Head of caudate nucleus (tissue), 42 donors: Measurements from ENCODE around the gene ATG10.
"Not testable (repeated sequence)": the region's sequence is repeated elsewhere in the genome, so short reads cannot be mapped to it uniquely, and the experiment has no call there.

Experiments used
- DNase-seq, 42 donors: peaks; one replicate each; pipeline versions ENCODE4 v3.0.0 to v3.0.0-alpha.2; 2020 to 2021; ENCODE audit warnings: mixed read lengths in 7 of 42
- intact Hi-C: fragments of 100-400 bp; cut with DNase I; formaldehyde crosslinking; loops from one replicate; pipeline ENCODE4 v1.15.0; 2022

Gene ATG10

GRCh38 chr5:82246960-82247574 is 275.2 kb downstream of the ATG10 start:
- DNase-seq: no peak
- intact Hi-C loops: no loop called here

DNA sequence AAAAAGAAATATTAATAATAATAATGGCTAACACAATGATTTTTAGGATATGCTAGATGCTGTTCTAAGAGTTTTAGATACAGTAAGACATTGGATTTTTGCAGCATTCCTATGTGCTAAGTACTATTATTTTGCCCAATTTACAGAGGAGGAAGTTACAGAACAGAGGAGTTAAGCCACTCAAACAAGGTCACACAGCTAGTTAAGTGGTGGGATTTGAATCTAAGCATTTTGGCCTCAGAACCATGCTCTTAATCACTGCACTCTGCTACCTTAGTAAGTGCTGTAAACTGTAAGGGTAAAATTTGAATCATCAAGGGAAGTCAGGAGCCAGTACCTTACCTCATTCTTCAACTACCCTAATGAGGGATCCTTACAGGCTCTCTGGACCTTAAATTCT is 280.9 kb downstream of the ATG10 start:
- intact Hi-C loops: no loop called here

GRCh38 chr5:82255844-82256243 is 284.0 kb downstream of the ATG10 start:
- intact Hi-C loops: no loop called here
- DNase-seq: no peak

More for the DNA sequence above, 280.9 kb downstream of the ATG10 start:
- no peak for DNase-seq

GRCh38 chr5:82257247-82257646 is 285.4 kb downstream of the ATG10 start:
- no peak for DNase-seq
- intact Hi-C loops: no loop called here

- no peak for DNase-seq
- intact Hi-C loops: no loop called here
Observed at GRCh38 chr5:82257729-82258128, 285.9 kb downstream of the ATG10 start.

DNA sequence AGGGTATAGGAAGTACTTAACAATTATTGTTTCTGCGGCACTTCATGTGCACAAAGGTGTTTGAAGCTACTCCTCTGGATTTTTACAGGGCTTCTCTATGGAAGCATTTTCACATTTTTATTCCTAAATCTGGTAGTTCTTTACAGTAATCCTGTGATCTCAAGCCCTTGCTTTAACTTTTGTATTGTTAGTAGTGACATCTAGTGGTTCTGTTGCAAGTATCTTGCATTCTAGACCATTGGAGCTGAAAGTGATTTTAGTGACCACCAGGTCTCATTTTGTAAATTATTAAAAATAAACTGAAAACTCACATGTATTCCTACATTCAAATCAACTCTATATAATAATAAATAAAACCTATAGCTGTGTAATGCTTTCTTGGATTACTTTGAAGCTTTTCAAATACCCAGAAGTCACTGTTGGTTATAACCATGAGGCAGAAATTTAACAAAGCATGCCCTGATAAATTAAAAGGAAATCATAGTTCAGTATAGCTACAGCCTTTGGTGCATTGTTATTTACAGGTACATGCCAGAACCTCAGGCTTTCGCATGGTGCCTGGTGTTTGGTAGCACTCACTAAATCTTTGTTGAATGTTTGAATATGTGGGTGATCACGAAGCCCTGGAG is 287.5 kb downstream of the ATG10 start:
- DNase-seq: no peak
- intact Hi-C loops: no loop called here

GRCh38 chr5:82265047-82265446 is 293.2 kb downstream of the ATG10 start:
- intact Hi-C loops: no loop called here
- DNase-seq: no peak

- DNase-seq, intact Hi-C loops: not testable (repeated sequence)
Observed at GRCh38 chr5:82267297-82267933, 295.6 kb downstream of the ATG10 start.

DNA sequence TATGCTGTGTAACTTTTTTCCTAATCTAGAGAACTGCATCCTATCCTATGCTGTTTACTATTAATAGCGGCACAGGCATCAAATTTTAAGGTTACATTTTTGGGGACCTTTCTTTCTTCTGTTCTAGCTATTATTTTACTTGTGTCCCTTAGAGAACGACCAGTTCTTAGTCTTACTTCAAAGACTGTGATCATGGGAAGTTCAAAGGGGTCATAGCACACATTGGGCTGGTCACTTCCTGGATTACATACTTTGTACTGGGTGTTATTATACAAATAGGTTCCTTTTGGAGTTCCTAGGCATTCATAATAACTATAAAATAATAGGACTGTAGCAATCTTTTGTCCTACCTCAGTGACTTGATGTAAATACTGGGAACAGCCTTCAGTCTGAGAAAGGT is 297.5 kb downstream of the ATG10 start:
- DNase-seq: not testable (repeated sequence)

GRCh38 chr5:82272571-82273356 is 300.9 kb downstream of the ATG10 start:
- intact Hi-C loops, DNase-seq: not testable (repeated sequence)

More for the DNA sequence above, 297.5 kb downstream of the ATG10 start:
- intact Hi-C loops: not testable (repeated sequence)

DNA sequence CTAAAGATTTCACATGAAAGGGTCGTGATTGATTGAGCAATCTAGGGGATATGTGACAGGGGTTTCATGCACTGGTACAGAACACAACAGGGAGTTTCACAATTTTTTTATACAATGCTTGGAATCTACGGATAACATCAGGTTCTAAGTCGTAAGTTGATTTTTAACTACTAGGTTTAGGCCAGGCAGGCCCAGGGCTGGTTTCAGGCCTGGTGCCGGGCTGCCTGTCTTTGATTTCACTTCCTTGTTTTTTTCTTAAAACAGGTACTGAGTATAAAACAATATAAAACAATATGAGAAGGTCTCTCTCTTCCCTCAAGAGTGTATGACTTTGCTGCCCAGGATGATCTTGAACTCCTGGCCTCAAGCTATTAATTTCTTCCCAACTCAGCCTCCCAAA is 301.6 kb downstream of the ATG10 start:
- DNase-seq, intact Hi-C loops: not testable (repeated sequence)

GRCh38 chr5:82274343-82275211 is 302.8 kb downstream of the ATG10 start:
- DNase-seq: no peak
- intact Hi-C loops: no loop called here

DNA sequence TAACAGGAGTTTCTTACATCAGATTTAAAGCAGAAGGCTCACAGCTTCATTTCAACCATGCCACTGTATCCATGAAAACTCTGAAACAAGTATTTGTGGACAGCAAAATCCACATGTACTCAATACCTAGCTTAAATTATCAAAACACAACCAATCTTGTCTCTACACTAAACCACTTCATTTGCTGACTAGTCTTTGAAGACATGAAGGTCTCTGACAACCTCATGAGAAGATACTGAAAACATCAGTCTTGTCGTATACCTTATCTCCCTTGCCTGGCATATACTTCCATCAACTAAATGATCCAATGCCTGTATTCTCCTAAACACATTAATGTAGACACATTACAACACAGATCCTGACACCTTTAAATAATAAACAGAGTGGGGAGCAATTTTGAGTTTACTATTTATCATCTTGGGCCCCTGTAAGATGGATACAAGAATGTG is 303.4 kb downstream of the ATG10 start:
- intact Hi-C loops: no loop called here
- no peak for DNase-seq

- no peak for DNase-seq
- intact Hi-C loops: no loop called here
Observed at GRCh38 chr5:82276800-82277612, 305.2 kb downstream of the ATG10 start.

DNA sequence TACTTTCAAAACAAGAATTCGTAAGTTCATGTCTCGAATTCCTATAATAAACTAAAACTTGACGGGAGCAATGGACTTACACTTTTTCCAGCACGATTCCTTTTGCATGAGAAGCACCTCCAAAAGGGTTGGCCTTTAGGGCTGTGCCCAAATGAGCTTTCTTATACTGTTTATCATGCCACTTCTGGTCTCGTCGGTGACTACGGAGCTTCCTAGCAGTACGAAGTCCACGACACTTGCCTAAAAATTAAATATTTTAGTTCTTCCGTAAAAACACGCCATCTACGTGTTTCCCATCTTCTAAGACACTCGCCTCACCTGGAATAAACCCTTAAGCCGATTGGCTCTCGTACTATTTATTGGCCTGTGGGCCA is 305.8 kb downstream of the ATG10 start:
- DNase-seq: no peak
- intact Hi-C loops: no loop called here

DNA sequence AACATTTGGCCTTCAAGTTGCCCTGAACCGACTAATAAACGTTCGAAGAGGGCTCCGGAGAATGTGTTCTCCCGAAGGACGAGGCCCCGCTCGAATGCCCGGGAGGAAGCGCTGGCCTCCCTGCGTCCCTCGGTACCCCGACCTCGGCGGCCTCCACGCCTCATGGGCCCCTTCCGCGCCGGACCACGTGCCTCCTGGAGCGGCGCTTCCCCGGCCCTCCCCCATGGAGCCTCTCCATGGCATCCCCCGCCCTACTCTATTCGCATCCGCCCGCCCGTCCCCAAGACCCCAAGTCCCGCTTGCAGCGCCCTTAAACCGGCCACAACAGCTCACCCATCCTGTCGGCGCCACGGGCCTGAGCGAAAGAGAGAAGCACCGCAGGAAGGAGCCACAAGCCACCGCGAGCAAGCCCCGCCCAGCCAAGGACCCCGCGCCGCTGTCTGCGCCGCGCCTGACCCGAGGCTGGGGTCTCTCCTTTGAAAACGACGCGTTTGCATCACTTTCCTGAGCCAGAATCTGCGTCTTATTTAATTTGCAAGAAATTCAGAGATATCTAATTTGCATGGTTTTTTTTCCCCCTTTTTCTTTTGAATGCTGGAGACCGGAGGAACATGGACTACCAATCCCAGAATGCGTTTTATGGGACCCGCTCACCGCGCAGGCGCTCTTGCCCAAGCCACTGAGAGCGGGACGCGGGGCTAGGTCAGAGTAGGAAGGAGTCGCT is 306.3 kb downstream of the ATG10 start, which contains the start of gene RPS23:
Gene RPS23 (minus strand): TSS at position 368 of the 724 bp plus-strand sequence. CDS start 31 bp downstream, at position 337.
- intact Hi-C loops: no loop called here

GRCh38 chr5:82278711-82279370 is 307.0 kb downstream of the ATG10 start:
- DNase-seq: no peak
- intact Hi-C loops: no loop called here

More for the DNA sequence above, 306.3 kb downstream of the ATG10 start, which contains the start of gene RPS23:
- DNase-seq: peak; percentile 90 to 97 (median 94)
